ENCODE measurements around the gene MPI.

- TF ChIP-seq CTCF (IDR thresholded peaks at IDR 0.05 in 8 of 11, conservative IDR thresholded peaks at IDR 0.05 in 3 of 11) (no peak), POLR2AphosphoS5 (IDR thresholded peaks at IDR 0.05) (no peak), POLR2A (IDR thresholded peaks at IDR 0.05) (no peak)
Measured at GRCh38 chr15:74864296-74864695, 25.5 kb upstream of the MPI start.
